Activated T-cell treated with anti-CD3 and anti-CD28 coated beads for 48 hours (primary cell): ENCODE results near the gene CMTM8.
"Not testable (repeated sequence)": the region's sequence is repeated elsewhere in the genome, so short reads cannot be mapped to it uniquely, and the experiment has no call there.

Source experiments
- DNase-seq: peaks from one replicate; pipeline ENCODE4 v3.0.0-alpha.2; 2020; ENCODE audit warnings: low read depth

Gene CMTM8

DNA sequence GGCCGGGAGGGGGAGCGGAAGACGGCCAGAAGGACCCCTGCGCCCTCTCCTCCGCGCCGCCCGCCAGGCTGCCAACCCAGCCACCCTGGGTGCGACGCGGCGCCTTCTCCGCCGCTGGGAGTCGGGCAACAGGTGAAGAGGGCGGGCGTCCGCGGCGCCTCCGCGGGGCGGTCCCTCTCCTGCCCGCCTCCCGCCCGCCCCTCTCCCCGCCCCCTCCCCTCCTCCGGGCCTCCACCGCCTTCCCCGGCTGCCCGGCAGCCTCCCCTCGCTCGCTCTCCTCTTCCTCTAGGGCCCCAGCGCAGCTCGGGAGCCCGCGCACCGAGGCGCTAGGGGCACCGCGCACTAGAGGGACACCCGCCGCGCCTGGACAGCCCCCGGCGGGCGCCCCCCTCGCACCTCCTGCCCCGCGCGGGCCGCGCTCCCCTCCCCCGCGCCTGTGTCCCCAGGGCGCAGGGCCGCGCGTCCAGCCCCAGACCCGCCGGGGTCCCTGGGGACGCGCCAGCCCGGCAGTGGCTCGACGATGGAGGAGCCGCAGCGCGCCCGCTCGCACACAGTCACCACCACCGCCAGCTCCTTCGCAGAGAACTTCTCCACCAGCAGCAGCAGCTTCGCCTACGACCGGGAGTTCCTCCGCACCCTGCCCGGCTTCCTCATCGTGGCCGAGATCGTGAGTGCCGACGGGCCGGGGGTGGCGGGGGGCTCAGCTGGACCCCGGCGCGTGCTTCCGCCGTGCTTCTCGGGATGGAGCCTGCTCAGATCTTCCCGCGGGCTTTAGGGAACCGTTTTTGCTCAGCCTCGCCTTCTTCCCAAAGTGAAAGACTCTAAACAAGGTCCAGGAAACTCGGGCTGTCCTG is at the start of gene CMTM8:
Gene CMTM8, plus strand, starts transcription at position 228 of the 854 bp plus-strand sequence. Its CDS starts 293 bp downstream, at position 521.
- peak; percentile 58 for DNase-seq

DNA sequence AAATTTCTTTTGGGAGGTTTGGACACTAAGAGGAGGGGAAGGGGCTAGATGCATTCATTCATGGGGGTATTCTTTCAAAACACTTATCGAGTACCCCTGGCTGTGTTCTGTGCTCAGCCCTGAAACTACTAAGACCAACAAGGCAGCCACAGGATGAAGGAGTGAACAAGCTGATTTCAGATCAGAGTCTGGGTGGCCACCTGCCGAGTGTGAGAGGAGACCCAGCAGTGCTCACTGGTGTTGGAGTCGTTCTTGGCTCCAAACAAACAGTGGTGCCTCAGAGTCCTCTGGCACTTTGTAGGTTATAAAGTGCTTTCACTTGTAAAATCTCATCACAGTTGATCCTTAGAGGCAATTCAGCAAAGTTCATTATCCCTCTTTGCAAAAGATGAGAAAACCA is 48.8 kb upstream of the CMTM8 start:
- no peak for DNase-seq

DNA sequence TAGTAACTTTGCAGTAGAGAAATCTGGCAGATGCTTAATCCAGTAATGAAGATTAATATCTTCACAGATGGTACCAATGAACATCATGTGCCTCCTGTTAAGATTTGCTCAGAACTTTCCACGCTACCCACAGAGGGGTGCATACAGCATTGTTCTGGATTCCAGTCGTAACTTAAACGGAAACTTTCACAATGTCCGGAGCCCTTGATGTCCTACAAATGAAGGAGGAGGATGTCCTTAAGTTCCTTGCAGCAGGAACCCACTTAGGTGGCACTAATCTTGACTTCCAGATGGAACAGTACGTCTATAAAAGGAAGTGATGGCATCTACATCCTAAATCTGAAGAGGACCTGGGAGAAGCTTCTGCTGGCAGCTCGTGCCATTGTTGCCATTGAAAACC is 47.9 kb upstream of the CMTM8 start:
- not testable (repeated sequence) for DNase-seq

- no peak for DNase-seq
These were observed 45.4 kb upstream of the CMTM8 start for GRCh38 chr3:32193101-32193500.

DNA sequence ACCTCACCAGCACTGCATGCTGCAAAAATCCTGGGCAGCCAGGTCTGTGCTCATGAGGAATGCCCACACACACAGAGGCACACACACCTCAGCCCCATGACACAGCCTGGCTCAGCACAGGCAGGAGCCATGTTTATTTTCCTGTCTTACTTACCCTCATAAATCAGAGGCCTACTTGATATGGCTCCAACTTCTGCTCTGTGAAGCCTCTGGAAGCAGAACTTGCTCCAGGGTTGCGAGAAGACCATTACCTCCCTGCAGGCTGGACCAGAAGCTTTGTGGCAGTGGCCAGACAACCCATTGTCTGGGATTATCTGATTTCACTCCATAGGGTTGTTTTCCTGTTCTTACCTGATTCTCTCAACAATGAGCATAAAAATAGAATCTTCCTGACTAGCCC is 43.8 kb upstream of the CMTM8 start:
- no peak for DNase-seq

DNA sequence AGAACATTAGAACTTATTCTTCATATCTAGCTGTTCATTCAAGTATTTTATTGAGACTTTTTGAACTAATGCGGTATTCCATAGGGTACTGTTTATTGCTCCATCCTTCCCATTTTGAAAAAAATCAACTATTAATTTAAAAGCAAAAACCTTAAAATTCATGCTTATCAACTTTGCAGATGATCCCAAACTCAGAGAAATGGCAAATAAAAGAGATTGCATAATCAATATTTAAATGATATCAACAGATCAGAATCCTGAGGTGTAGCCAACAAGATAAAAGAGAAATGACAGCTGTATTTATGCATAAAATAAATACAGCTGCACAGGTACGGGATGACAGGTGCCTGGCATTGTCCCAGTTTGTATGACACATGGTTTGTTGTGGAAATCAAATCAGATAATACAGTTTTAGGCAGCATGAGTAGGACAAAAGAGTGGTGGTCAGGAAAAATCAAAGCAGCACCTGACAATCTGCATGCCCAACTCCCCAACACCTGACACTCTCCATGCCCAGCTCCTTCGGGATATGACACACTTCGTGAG is 42.4 kb upstream of the CMTM8 start:
- DNase-seq = no peak

- DNase-seq = no peak
These were observed 40.5 kb upstream of the CMTM8 start for GRCh38 chr3:32197991-32198390.

DNA sequence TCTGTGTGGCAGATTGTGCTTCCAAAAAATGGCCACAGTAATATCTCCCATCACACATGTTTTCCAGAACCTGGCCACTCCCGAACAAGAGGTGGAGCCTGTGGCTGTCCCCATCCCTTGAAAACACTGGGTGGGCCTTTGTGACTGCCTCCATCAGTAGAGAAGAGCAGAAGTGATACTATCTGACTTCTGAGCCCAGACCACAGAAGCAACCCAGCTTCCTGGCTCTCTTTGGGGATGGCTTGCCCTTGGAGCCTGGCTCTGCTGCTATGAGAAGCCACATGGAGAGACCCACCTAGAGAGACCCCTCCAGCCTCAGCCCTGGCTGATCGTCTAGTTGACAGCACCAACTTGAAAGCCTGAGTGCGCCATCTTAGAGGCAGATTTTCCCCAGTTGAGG is 39.8 kb upstream of the CMTM8 start:
- DNase-seq = no peak

- no peak for DNase-seq
These were observed 38.0 kb upstream of the CMTM8 start for GRCh38 chr3:32200490-32200889.

- DNase-seq = no peak
These were observed 37.3 kb upstream of the CMTM8 start for GRCh38 chr3:32200992-32201758.

DNA sequence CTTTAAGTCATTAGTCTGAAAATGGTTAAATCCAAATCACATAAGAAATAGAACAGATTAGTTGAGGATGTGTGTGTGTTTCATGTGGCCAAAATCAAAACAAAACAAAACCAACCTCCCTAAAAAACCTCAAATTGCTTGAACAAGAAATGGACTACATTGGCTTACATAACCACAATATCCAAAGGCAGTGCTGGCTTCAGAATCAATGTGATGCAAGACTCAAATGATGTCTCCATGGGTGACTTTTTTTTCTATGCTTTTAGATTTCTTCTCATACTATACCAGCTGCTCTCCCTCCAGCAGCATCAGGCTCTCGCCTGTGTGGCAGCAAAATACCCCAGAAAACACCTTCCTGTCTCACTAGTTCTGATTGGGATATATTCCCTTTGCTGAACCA is 36.0 kb upstream of the CMTM8 start:
- DNase-seq = no peak

GRCh38 chr3:32203854-32204253 is 34.6 kb upstream of the CMTM8 start:
- DNase-seq = no peak

GRCh38 chr3:32208447-32208846 is 30.0 kb upstream of the CMTM8 start:
- DNase-seq = no peak

GRCh38 chr3:32215185-32215584 is 23.3 kb upstream of the CMTM8 start:
- no peak for DNase-seq

GRCh38 chr3:32216172-32216783 is 22.2 kb upstream of the CMTM8 start:
- no peak for DNase-seq

DNA sequence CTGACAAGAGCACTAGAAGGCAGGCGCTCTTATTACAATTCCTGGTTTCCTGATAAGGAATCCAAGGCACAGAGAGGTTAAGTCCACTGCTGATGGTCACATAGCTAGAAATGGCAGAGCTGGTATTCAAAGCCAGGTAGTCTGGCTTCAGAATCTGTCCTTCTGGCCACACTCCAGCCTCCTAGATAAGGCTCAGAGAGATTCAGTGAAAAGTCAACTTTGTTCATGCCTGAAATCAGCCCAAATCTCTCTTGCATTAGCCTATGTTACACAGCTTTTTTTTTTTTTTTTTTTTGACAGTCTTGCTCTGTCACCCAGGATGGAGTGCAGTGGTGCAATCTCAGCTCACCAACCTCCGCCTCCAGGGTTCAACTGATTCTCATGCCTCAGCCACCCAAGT is 21.1 kb upstream of the CMTM8 start:
- no peak for DNase-seq

- no peak for DNase-seq
These were observed 18.9 kb upstream of the CMTM8 start for GRCh38 chr3:32219537-32219936.

- DNase-seq = no peak
These were observed 18.5 kb upstream of the CMTM8 start for GRCh38 chr3:32220006-32220405.

DNA sequence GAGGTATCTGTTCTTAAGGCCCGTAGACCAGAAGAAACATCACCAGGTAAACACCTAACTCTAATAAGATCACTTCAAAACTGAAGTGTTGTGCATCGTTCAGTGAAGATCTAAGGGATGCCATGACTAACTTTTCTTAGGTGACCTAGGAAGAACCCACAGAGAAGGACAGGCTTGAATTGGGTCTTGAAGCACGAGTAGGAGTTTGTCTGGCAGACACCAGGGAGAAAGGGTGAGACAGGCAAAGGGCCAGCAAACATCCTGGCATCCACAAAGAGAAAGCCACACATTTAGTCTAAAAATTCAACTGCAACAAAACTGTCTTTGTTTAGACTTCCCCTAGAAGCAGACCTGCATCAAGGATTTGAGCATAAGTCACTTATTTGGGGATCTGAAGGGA is 15.5 kb upstream of the CMTM8 start:
- no peak for DNase-seq

GRCh38 chr3:32224016-32224516 is 14.4 kb upstream of the CMTM8 start:
- DNase-seq = no peak

- no peak for DNase-seq
These were observed 11.5 kb upstream of the CMTM8 start for GRCh38 chr3:32226875-32227500.

GRCh38 chr3:32228743-32229142 is 9.7 kb upstream of the CMTM8 start:
- not testable (repeated sequence) for DNase-seq
